ENCODE results near the gene CYP2R1.
"Not testable (repeated sequence)": the region's sequence is repeated elsewhere in the genome, so short reads cannot be mapped to it uniquely, and the experiment has no call there.

The CYP2R1 gene

GRCh38 chr11:14891143-14892035, 642 bp downstream of the CYP2R1 start:
- peak; percentile 80 for DNase-seq (ENCODE audit: low read depth)

- DNase-seq (ENCODE audit: low read depth): no peak
Measured at GRCh38 chr11:14886513-14886912, 5.5 kb downstream of the CYP2R1 start.

GRCh38 chr11:14884667-14885273, 7.3 kb downstream of the CYP2R1 start:
- no peak for DNase-seq (ENCODE audit: low read depth)

- DNase-seq (ENCODE audit: low read depth): not testable (repeated sequence)
Measured at GRCh38 chr11:14883683-14884082, 8.3 kb downstream of the CYP2R1 start.

- no peak for DNase-seq (ENCODE audit: low read depth)
Measured at GRCh38 chr11:14882196-14882595, 9.8 kb downstream of the CYP2R1 start.

GRCh38 chr11:14881576-14882193, 10.3 kb downstream of the CYP2R1 start:
- no peak for DNase-seq (ENCODE audit: low read depth)

- DNase-seq (ENCODE audit: low read depth): no peak
Measured at GRCh38 chr11:14875163-14875562, 16.9 kb downstream of the CYP2R1 start.

GRCh38 chr11:14873632-14874031, 18.4 kb downstream of the CYP2R1 start:
- DNase-seq (ENCODE audit: low read depth): no peak

- no peak for DNase-seq (ENCODE audit: low read depth)
Measured at GRCh38 chr11:14872032-14872431, 20.0 kb downstream of the CYP2R1 start.

- DNase-seq (ENCODE audit: low read depth): not testable (repeated sequence)
Measured at GRCh38 chr11:14863775-14864174, 28.3 kb downstream of the CYP2R1 start.

GRCh38 chr11:14861680-14862079, 30.4 kb downstream of the CYP2R1 start:
- DNase-seq (ENCODE audit: low read depth): no peak

- DNase-seq (ENCODE audit: low read depth): no peak
Measured at GRCh38 chr11:14860511-14860910, 31.5 kb downstream of the CYP2R1 start.

GRCh38 chr11:14858404-14858803, 33.6 kb downstream of the CYP2R1 start:
- DNase-seq (ENCODE audit: low read depth): no peak

- no peak for DNase-seq (ENCODE audit: low read depth)
Measured at GRCh38 chr11:14857621-14858020, 34.4 kb downstream of the CYP2R1 start.

GRCh38 chr11:14855890-14856289, 36.1 kb downstream of the CYP2R1 start:
- DNase-seq (ENCODE audit: low read depth): no peak

GRCh38 chr11:14854057-14854456, 38.0 kb downstream of the CYP2R1 start:
- no peak for DNase-seq (ENCODE audit: low read depth)

- no peak for DNase-seq (ENCODE audit: low read depth)
Measured at GRCh38 chr11:14852571-14853177, 39.4 kb downstream of the CYP2R1 start.

- no peak for DNase-seq (ENCODE audit: low read depth)
Measured at GRCh38 chr11:14842002-14842401, 50.0 kb downstream of the CYP2R1 start.

- no peak for DNase-seq (ENCODE audit: low read depth)
Measured at GRCh38 chr11:14835496-14836492, 56.2 kb downstream of the CYP2R1 start.
